Calu3 (cell line): ENCODE data around the gene GTPBP6. TPM values are rescaled to one million over a fixed set of nuclear protein-coding genes. Genes with fewer than 3 reads are reported as not detected.

Experiments used
- BruUV-seq: library from RNA; stranded (reverse); fragments of 400-500 nt; replicated peaks from 2 replicates; lab custom pipeline; 2021; lab: Mats Ljungman, UMichigan
- CTCF ChIA-PET: fragments of 300-600 bp; sonication (Branson Sonifier 250); formaldehyde crosslinking; loops from one replicate; lab custom pipeline; 2022; ENCODE audit warnings: antibody characterized with exemption; lab: Charles Lee
- DNase-seq: peaks from one replicate; pipeline ENCODE4 v3.0.0; 2022
- H3K27ac Mint-ChIP-seq: one replicate; pipeline ENCODE4 v1.8.0; 2022; ENCODE audit warnings: mixed read lengths; ENCODE audit not compliant: unreplicated experiment
- H3K27me3 Mint-ChIP-seq: one replicate; pipeline ENCODE4 v1.8.0; 2022; ENCODE audit warnings: mixed read lengths; ENCODE audit not compliant: unreplicated experiment
- H3K36me3 Mint-ChIP-seq: one replicate; pipeline ENCODE4 v1.8.0; 2022; ENCODE audit warnings: mild to moderate bottlenecking, moderate library complexity, mixed read lengths; ENCODE audit not compliant: insufficient read depth, unreplicated experiment
- H3K4me1 Mint-ChIP-seq: one replicate; pipeline ENCODE4 v1.8.0; 2022; ENCODE audit warnings: mild to moderate bottlenecking, low read depth, mixed read lengths; ENCODE audit not compliant: unreplicated experiment
- H3K4me3 Mint-ChIP-seq: one replicate; pipeline ENCODE4 v1.8.0; 2022; ENCODE audit warnings: mild to moderate bottlenecking, low read depth, moderate library complexity, mixed read lengths; ENCODE audit not compliant: unreplicated experiment
- H3K9me3 Mint-ChIP-seq: one replicate; pipeline ENCODE4 v1.8.0; 2022; ENCODE audit warnings: low read depth, mixed read lengths; ENCODE audit not compliant: unreplicated experiment
- CTCF ChIP-seq: fragments of 200-600 bp; IDR thresholded peaks from one replicate; pipeline ENCODE4 v1.8.0; 2022; ENCODE audit warnings: antibody characterized with exemption; ENCODE audit not compliant: unreplicated experiment
- intact Hi-C: fragments of 100-400 bp; cut with micrococcal nuclease; formaldehyde crosslinking; loops from one replicate; pipeline ENCODE4 v1.10.0; 2022; ENCODE audit not compliant: unreplicated experiment
- total RNA-seq: library from RNA; stranded (reverse); gene quantifications from 2 replicates; pipeline ENCODE4 v1.2.3, GENCODE V29; 2022

Gene GTPBP6
- total RNA-seq, 1 experiment from 2014 or later, result 32.9 TPM

GRCh38 chrX:340641-341423 is 22.2 kb upstream of the GTPBP6 start:
- Mint-ChIP-seq H3K27ac (no peak overlapping the region), H3K4me3 (no peak overlapping the region), H3K9me3 (peaks cover 7% of the 10 kb centered on the region), H3K4me1 (no peaks in the 10 kb centered on the region), H3K27me3 (no peaks in the 10 kb centered on the region), H3K36me3 (peaks cover 36% of the 10 kb centered on the region)
- CTCF ChIA-PET, result no interaction called here
- no peak for TF ChIP-seq CTCF
- DNase-seq, result no peak
- intact Hi-C loops, result no loop called here
- BruUV-seq, result no TSS peak

GRCh38 chrX:340121-340520 is 21.5 kb upstream of the GTPBP6 start:
- peaks cover 41% of the 10 kb centered on the region for H3K36me3 Mint-ChIP-seq
- H3K4me3 Mint-ChIP-seq, result no peak overlapping the region
- DNase-seq, result no peak
- CTCF ChIA-PET, result no interaction called here
- H3K27ac Mint-ChIP-seq, result no peak overlapping the region
- no peaks in the 10 kb centered on the region for H3K4me1 Mint-ChIP-seq
- no TSS peak for BruUV-seq
- intact Hi-C loops, result no loop called here
- peaks cover 7% of the 10 kb centered on the region for H3K9me3 Mint-ChIP-seq
- no peak for TF ChIP-seq CTCF
- H3K27me3 Mint-ChIP-seq, result no peaks in the 10 kb centered on the region

GRCh38 chrX:338836-339400 is 20.3 kb upstream of the GTPBP6 start:
- Mint-ChIP-seq H3K27me3 (no peaks in the 10 kb centered on the region), H3K9me3 (peaks cover 7% of the 10 kb centered on the region), H3K36me3 (peaks cover 42% of the 10 kb centered on the region), H3K27ac (no peak overlapping the region), H3K4me1 (no peaks in the 10 kb centered on the region), H3K4me3 (no peak overlapping the region)
- TF ChIP-seq CTCF, result no peak
- BruUV-seq, result no TSS peak
- CTCF ChIA-PET, result no interaction called here
- intact Hi-C loops, result no loop called here
- no peak for DNase-seq

- Mint-ChIP-seq H3K27ac (no peak overlapping the region), H3K27me3 (no peaks in the 10 kb centered on the region), H3K4me1 (no peaks in the 10 kb centered on the region), H3K9me3 (peaks cover 7% of the 10 kb centered on the region), H3K36me3 (peaks cover 44% of the 10 kb centered on the region), H3K4me3 (no peak overlapping the region)
- DNase-seq, result no peak
- TF ChIP-seq CTCF, result no peak
- intact Hi-C loops, result no loop called here
- no TSS peak for BruUV-seq
- CTCF ChIA-PET, result no interaction called here
Measured at GRCh38 chrX:338281-338835, 19.8 kb upstream of the GTPBP6 start.
